ENCODE measurements around the gene ADAMTS10. TPM values are rescaled to one million over a fixed set of nuclear protein-coding genes. Genes with fewer than 3 reads are reported as not detected.
"Not testable (repeated sequence)": the region's sequence is repeated elsewhere in the genome, so short reads cannot be mapped to it uniquely, and the experiment has no call there.

ADAMTS10 gene
- total RNA-seq, 1 donor from 2014 or later, result 17.1 TPM

GRCh38 chr19:8629184-8629583, 18.7 kb upstream of the ADAMTS10 start:
- DNase-seq (ENCODE audit: low read depth in 2 of 2), result no peak

- no peak for DNase-seq (ENCODE audit: low read depth in 2 of 2)
Measured at GRCh38 chr19:8626842-8627241, 16.3 kb upstream of the ADAMTS10 start.

GRCh38 chr19:8622886-8623285, 12.4 kb upstream of the ADAMTS10 start:
- DNase-seq (ENCODE audit: low read depth in 2 of 2), result peak in 1 of 2 donors; percentile 20

- no peak for DNase-seq (ENCODE audit: low read depth in 2 of 2)
Measured at GRCh38 chr19:8618751-8619150, 8.2 kb upstream of the ADAMTS10 start.

GRCh38 chr19:8617984-8618383, 7.5 kb upstream of the ADAMTS10 start:
- DNase-seq (ENCODE audit: low read depth in 2 of 2), result no peak

- DNase-seq (ENCODE audit: low read depth in 2 of 2), result not testable (repeated sequence)
Measured at GRCh38 chr19:8617325-8617724, 6.8 kb upstream of the ADAMTS10 start.

GRCh38 chr19:8616861-8617260, 6.3 kb upstream of the ADAMTS10 start:
- no peak for DNase-seq (ENCODE audit: low read depth in 2 of 2)

- peak; percentile 71 to 75 for DNase-seq (ENCODE audit: low read depth in 2 of 2)
Measured at GRCh38 chr19:8615813-8616596, 5.5 kb upstream of the ADAMTS10 start.

- peak in 1 of 2 donors; percentile 62 for DNase-seq (ENCODE audit: low read depth in 2 of 2)
Measured at GRCh38 chr19:8615024-8615423, 4.5 kb upstream of the ADAMTS10 start.

- no peak for DNase-seq (ENCODE audit: low read depth in 2 of 2)
Measured at GRCh38 chr19:8614455-8614854, 3.9 kb upstream of the ADAMTS10 start.

GRCh38 chr19:8612807-8613171, 2.3 kb upstream of the ADAMTS10 start:
- no peak for DNase-seq (ENCODE audit: low read depth in 2 of 2)

- peak; percentile 23 to 79 for DNase-seq (ENCODE audit: low read depth in 2 of 2)
Measured at GRCh38 chr19:8611877-8612806, 1.6 kb upstream of the ADAMTS10 start.

- DNase-seq (ENCODE audit: low read depth in 2 of 2), result no peak
Measured at GRCh38 chr19:8611391-8611876, 919 bp upstream of the ADAMTS10 start.

GRCh38 chr19:8610936-8611300, 403 bp upstream of the ADAMTS10 start:
- DNase-seq (ENCODE audit: low read depth in 2 of 2), result no peak

GRCh38 chr19:8609279-8610040, 1.1 kb downstream of the ADAMTS10 start:
- DNase-seq (ENCODE audit: low read depth in 2 of 2), result peak; percentile 69 to 77

- DNase-seq (ENCODE audit: low read depth in 2 of 2), result no peak
Measured at GRCh38 chr19:8608941-8609278, 1.6 kb downstream of the ADAMTS10 start.

GRCh38 chr19:8607386-8607785, 3.1 kb downstream of the ADAMTS10 start:
- no peak for DNase-seq (ENCODE audit: low read depth in 2 of 2)

GRCh38 chr19:8605514-8605913, 5.0 kb downstream of the ADAMTS10 start:
- no peak for DNase-seq (ENCODE audit: low read depth in 2 of 2)

GRCh38 chr19:8601796-8602195, 8.7 kb downstream of the ADAMTS10 start:
- DNase-seq (ENCODE audit: low read depth in 2 of 2), result no peak

- no peak for DNase-seq (ENCODE audit: low read depth in 2 of 2)
Measured at GRCh38 chr19:8600816-8601215, 9.7 kb downstream of the ADAMTS10 start.

GRCh38 chr19:8600064-8600463, 10.5 kb downstream of the ADAMTS10 start:
- no peak for DNase-seq (ENCODE audit: low read depth in 2 of 2)

GRCh38 chr19:8596168-8596567, 14.3 kb downstream of the ADAMTS10 start:
- no peak for DNase-seq (ENCODE audit: low read depth in 2 of 2)

All from lung microvascular endothelial cell (primary cell).